22Rv1 (cell line): ENCODE measurements around the gene SLC25A21.

ENCODE experiments used
- H3K27ac ChIP-seq: fragments of 450-650 bp; 2 replicates; pipeline ENCODE4 v1.5.1; 2017
- ZFX ChIP-seq: fragments of 450-650 bp; IDR thresholded peaks from 2 replicates; pipeline ENCODE4 v1.6.1; 2017; ENCODE audit warnings: antibody characterized with exemption, borderline replicate concordance
- TF ChIP-seq, protein P1 (sequence below): fragments of 450-650 bp; IDR thresholded peaks from 2 replicates; pipeline ENCODE4 v1.5.1; 2017; ENCODE audit warnings: mild to moderate bottlenecking

The SLC25A21 gene

DNA sequence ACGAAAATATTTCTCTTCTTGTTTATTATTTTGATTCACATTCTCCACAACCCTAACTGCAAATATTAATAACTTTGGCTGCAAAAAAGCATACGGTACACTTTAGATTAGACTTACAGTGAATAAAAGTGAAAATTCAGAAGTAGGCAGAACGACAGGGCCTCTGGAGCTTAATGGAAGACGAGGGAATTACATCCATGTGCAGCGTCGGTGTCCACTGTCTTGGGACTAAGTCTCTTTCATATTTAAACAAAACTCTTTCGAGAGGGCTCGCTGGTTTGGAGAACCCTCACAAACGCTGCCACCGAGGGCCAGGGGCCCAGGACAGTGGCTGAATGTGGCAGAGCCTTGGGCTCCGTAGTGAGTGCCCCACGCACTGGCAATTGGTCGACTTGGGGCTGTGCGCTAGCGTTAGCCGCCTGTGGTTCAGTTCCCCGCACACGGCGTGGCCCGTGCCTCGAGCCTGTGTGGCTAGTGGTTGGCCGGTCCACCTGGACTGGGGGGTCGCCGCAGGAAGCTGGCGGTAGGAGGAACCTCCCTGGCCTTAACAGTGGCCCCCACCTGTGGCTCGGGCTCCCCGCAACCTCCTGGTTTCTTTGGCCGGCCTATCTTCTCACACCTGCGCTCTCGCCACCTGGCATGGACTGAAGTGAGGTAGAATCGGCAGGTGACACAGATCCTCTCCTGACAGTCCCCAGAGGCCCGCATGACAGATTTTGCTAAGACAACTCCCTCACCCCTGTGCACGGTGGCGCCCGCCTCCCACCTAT is 511.5 kb downstream of the SLC25A21 start:
- no peak for TF ChIP-seq ZFX
- TF ChIP-seq, protein P1, sequence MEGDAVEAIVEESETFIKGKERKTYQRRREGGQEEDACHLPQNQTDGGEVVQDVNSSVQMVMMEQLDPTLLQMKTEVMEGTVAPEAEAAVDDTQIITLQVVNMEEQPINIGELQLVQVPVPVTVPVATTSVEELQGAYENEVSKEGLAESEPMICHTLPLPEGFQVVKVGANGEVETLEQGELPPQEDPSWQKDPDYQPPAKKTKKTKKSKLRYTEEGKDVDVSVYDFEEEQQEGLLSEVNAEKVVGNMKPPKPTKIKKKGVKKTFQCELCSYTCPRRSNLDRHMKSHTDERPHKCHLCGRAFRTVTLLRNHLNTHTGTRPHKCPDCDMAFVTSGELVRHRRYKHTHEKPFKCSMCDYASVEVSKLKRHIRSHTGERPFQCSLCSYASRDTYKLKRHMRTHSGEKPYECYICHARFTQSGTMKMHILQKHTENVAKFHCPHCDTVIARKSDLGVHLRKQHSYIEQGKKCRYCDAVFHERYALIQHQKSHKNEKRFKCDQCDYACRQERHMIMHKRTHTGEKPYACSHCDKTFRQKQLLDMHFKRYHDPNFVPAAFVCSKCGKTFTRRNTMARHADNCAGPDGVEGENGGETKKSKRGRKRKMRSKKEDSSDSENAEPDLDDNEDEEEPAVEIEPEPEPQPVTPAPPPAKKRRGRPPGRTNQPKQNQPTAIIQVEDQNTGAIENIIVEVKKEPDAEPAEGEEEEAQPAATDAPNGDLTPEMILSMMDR = no peak; the same call in 1 of the 2 replicates
- H3K27ac ChIP-seq = peak overlapping the region; percentile 86; the same call in 1 of the 2 replicates

DNA sequence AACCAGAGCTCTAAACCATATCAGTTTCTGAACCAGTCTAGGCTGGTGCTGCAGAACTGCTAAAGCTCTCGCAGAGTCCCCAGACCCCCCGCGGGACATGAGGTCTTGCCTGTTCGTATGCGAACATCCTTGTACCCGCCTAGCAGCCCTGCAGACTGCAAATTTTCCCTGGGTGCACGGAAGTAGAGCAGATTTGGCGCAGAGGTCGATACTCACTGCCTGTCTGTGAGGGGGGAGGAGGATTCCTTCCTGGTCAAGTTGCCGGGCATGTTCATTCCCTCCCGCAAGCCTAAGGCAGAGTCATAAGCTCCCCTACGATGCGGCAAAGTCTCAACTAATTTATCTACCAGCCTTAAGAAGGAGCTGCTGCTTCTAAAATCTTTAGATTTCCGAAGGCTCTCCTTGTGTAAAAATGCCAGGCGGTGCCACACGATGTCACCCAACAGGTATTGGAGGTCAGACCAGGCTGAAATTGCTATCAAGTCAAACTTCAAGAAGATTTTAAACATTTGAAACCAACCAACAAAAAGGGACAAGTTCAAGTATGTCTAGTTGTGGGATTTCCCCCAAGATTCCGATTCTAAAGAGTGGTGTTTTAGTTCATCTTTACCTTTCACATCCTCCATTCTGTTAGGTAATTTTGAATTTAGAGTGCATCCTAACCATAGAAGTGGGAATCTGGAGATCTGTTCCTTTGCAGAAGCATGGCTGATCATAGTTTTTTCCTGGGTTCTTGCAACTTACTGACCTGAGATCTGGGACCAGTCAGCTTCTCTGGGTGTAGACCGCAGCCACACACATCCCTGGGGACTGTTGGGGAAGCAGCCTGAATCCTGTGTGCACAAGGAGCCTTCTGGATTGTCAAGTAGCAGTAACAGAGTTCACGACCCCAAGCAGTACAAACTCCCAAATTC is 512.3 kb downstream of the SLC25A21 start:
- TF ChIP-seq, protein P1 = no peak
- no peak for TF ChIP-seq ZFX
- no peak overlapping the region for H3K27ac ChIP-seq

DNA sequence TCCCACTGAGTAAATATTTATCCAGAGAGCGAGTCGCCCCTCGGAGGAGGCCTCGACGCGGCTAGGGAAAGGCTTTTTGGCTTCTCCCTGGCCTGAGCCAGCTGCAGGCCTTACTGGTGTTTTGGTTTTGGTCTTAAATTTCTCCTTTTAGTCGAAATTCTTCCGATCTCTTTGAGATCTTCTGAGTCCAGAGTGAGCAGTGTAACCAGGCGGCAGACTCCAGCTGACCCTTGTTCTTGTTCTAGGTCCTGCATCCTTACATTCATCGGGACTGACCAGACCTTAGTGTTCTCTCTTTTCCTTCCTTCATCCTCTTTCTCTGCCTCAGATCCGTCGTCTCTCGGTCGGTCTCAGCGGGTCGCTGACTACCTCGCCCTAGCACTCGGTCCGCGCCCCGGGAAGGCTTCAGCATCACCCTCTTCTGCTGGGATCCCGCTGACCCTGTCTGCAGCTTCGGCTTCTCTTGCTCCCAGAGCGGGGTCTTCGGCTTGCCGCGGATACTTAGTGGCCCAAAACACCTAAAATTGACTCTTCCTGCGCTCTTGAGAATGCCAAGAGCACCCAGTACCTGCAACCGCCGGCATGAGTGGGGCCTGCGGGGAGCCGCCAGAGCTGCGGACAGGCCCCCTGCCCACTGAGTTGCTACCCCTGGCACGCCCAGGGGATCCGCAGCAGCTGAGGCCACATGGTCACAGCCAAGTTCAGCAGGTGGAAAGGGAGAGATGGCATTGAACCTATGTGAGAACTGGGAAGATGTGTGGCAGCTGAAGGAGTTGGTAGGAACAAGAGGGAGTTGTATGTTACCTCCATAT is 513.2 kb downstream of the SLC25A21 start:
- no peak overlapping the region for H3K27ac ChIP-seq
- no peak for TF ChIP-seq ZFX
- TF ChIP-seq, protein P1 = no peak

DNA sequence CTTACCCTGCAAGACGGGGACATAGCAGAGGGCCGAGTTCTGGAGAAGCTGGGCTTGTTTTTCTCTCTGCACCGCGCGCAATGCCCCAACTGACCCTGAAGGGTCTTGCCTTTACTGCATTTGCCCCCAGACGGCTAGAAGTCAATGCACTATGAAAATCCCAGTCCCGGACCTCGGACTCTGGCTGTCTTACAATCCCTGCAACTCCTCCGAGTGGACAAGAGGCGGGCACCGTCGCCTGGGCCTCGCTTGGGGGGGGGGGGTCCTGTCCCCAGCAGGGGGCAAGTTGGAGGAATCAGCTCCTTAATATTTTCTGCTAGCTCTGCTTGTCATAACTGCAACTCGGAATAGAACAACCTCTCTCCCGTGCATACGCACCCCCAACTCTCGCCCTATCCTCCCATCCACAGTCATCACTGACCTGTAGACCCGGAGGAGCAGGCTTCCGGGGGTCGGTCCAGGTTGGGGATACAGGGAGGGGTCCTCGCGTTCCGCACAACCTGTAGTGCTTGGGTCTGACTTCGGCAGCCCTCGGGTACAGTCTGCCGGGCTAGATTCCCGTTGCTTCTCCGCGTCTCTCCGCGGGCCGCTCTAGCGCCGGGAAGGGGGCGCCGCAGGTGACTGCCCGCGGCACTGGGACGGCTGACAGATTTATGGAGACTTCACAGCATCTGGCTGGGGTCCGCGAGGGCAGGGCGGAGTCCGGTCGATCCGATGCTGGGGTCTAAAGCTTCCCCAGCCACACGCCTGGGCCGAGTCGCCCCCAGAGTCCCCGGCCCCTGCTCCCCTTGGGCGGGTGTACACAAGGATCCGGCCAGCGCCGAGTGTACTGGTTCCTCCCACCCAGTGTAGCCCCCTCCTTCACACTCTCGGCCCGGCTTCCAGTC is 514.0 kb downstream of the SLC25A21 start:
- TF ChIP-seq ZFX = no peak
- TF ChIP-seq, protein P1 = no peak
- no peak overlapping the region for H3K27ac ChIP-seq

- TF ChIP-seq, protein P1 = no peak
- no peak for TF ChIP-seq ZFX
- no peak overlapping the region for H3K27ac ChIP-seq
Observed at GRCh38 chr14:36657399-36658122, 514.8 kb downstream of the SLC25A21 start.
